Cardiac muscle cell (in vitro differentiated cells and primary cell): Measurements from ENCODE around the gene EN2. TPM values are rescaled to one million over a fixed set of nuclear protein-coding genes. Genes with fewer than 3 reads are reported as not detected.

ENCODE experiments used
- DNase-seq, 2 donors: peaks; one replicate each; pipeline versions ENCODE4 v3.0.0 to v3.0.0-alpha.2; 2010 to 2017; ENCODE audit warnings: low read depth in 1 of 2, low spot score in 1 of 2
- H3K27ac ChIP-seq: fragments of 200-600 bp; sonication (generic); 2 replicates; pipeline ENCODE4 v1.5.1; 2016
- H3K27me3 ChIP-seq: fragments of 200-600 bp; sonication (generic); 2 replicates; pipeline ENCODE4 v1.6.0; 2016; ENCODE audit warnings: control low read depth
- H3K36me3 ChIP-seq: fragments of 200-600 bp; sonication (generic); 2 replicates; pipeline ENCODE4 v1.5.1; 2016; ENCODE audit warnings: control low read depth
- H3K4me1 ChIP-seq: fragments of 200-600 bp; sonication (generic); 2 replicates; pipeline ENCODE4 v1.8.1; 2017; ENCODE audit warnings: low read depth, mild to moderate bottlenecking, mixed run types
- H3K4me3 ChIP-seq: fragments of 200-600 bp; sonication (generic); 2 replicates; pipeline ENCODE4 v1.5.1; 2016; ENCODE audit warnings: mild to moderate bottlenecking
- H3K9me3 ChIP-seq: fragments of 200-600 bp; sonication (generic); 2 replicates; pipeline ENCODE4 v1.5.1; 2017; ENCODE audit warnings: low read depth, mild to moderate bottlenecking, control low read depth
- polyA plus RNA-seq: library from polyadenylated mRNA; unstranded; fragments of >200 nt; fragmentation: Nextera tagmentation; extraction: Ambion mirVana; gene quantifications from 2 replicates; pipeline ENCODE4 v1.2.1, GENCODE V29; 2016
- total RNA-seq: library from RNA; depleted of rRNA; stranded (reverse); fragments of >200 nt; gene quantifications from 2 replicates; pipeline ENCODE4 v1.2.3, GENCODE V29; 2016
- TF ChIP-seq, protein P1 (sequence below): IDR thresholded peaks from 2 replicates; pipeline ENCODE4 v1.5.1; 2012; ENCODE audit warnings: low read depth, mild to moderate bottlenecking, low read length

EN2 gene
- total and polyA plus RNA-seq, 2 experiments from 2014 or later = not detected

DNA sequence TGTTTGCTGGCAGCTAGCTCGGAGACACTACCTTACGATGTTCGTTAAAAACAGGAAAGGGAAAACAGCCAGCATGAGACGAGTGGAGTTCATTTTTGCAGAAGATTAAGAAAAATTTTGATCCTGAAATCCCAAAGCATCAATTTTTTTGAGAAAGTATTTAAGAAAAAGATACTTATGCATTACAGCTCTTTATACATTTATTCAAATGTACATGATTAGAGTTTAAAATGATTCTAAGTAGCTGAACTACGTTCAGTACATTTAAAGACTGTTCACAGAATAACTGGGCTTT, 53.7 kb downstream of the EN2 start:
- Histone ChIP-seq H3K27me3 (peaks cover 100% of the 10 kb centered on the region), H3K4me1 (no peaks in the 10 kb centered on the region)
- TF ChIP-seq, protein P1, sequence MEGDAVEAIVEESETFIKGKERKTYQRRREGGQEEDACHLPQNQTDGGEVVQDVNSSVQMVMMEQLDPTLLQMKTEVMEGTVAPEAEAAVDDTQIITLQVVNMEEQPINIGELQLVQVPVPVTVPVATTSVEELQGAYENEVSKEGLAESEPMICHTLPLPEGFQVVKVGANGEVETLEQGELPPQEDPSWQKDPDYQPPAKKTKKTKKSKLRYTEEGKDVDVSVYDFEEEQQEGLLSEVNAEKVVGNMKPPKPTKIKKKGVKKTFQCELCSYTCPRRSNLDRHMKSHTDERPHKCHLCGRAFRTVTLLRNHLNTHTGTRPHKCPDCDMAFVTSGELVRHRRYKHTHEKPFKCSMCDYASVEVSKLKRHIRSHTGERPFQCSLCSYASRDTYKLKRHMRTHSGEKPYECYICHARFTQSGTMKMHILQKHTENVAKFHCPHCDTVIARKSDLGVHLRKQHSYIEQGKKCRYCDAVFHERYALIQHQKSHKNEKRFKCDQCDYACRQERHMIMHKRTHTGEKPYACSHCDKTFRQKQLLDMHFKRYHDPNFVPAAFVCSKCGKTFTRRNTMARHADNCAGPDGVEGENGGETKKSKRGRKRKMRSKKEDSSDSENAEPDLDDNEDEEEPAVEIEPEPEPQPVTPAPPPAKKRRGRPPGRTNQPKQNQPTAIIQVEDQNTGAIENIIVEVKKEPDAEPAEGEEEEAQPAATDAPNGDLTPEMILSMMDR = no peak

DNA sequence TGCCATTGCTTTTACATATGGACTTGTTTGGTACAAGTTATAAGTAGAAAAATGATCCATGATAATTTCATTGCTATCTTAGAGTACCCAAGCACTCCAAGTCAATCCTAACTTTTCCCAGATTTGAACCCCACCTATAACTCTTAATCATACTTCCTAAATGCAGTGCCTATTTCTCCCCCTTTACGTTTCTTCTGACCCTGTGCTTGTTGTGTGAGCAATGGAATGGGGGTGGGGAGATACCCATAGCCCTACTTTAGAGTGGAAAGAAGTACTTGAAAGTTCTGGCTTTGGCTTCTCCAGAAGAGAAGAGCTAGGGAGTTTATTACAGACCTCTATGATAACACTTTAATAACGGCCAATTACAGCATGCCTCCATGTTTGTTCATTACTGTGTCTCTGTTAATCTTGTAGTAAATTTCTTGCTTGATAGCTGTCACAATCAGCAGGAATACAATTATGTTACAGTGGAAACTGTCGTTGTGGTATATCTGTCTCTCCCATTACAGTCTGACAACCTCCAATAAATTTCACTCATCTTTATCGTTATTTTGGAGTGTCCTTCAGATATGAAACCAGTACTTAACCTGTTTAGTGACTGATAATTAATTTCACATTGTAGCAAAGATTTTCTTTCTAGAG, 54.4 kb downstream of the EN2 start:
- Histone ChIP-seq H3K9me3 (no peaks in the 10 kb centered on the region), H3K27me3 (peaks cover 100% of the 10 kb centered on the region), H3K36me3 (no peaks in the 10 kb centered on the region), H3K27ac (no peak overlapping the region), H3K4me1 (no peaks in the 10 kb centered on the region), H3K4me3 (no peak overlapping the region)
- TF ChIP-seq, protein P1 = no peak
- DNase-seq = no peak

More for the DNA sequence above, 53.7 kb downstream of the EN2 start:
- Histone ChIP-seq H3K4me3 (no peak overlapping the region), H3K27ac (no peak overlapping the region), H3K9me3 (no peaks in the 10 kb centered on the region), H3K36me3 (no peaks in the 10 kb centered on the region)
- no peak for DNase-seq

DNA sequence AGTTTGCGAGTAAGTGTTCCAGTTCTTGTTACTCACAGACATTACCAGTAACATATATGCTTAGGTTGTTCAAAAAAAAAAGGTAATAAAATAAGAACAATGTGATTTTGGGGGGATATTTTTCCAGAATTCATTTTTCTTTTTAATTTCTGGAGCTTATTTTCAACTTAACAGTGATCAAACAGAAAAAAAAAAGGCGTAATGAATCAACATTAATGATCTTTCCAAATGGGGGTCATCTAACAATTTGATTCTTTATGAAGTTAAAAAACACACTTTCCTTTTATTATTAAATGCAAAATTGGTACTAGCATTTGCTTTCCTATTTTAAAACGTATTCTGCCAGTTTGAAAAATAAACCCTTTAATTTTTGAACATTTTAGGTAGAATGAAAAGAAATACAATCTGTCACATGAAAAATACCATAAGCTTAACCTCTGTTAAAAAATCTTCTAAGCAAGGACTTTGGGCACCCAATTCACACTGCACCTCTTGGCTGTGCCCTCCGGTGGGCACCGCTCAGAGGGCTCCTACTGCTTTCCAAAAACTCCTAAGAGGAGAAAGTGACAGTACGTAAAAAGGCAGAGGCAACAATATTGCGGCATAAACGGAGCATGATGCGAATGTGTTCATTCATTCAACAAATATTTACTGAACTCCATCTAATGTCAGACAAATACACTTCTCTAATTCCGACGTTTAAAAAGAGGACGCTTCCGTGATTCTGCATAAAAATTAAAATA, 55.8 kb downstream of the EN2 start:
- TF ChIP-seq, protein P1 = no peak
- H3K27me3 ChIP-seq = peaks cover 100% of the 10 kb centered on the region

DNA sequence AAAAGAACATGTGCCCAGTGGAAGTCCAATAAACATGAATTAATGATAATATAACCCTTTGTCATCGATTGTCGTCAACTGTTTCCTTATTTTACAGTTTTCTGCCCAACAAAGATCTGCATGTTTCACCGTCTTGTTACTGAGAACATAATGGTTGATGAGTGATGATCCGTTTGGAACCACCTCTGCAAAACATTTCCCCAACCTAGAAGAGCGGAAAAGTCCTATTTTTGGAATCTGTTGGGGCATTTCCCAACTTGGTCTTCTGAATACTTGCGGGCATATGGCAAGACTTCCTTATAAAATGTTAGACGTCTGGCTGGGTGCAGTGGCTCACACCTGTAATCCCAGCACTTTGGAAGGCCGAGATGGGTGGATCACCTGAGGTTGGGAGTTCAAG, 56.4 kb downstream of the EN2 start:
- H3K27me3 ChIP-seq = peaks cover 100% of the 10 kb centered on the region
- TF ChIP-seq, protein P1 = no peak
- H3K27ac ChIP-seq = no peak overlapping the region

More for the DNA sequence above, 55.8 kb downstream of the EN2 start:
- H3K4me3 ChIP-seq = no peak overlapping the region
- DNase-seq = no peak
- H3K27ac ChIP-seq = no peak overlapping the region
- H3K4me1 ChIP-seq = no peaks in the 10 kb centered on the region
- H3K36me3 ChIP-seq = no peaks in the 10 kb centered on the region
- no peaks in the 10 kb centered on the region for H3K9me3 ChIP-seq

More for the DNA sequence above, 56.4 kb downstream of the EN2 start:
- Histone ChIP-seq H3K4me3 (no peak overlapping the region), H3K36me3 (no peaks in the 10 kb centered on the region), H3K4me1 (no peaks in the 10 kb centered on the region), H3K9me3 (no peaks in the 10 kb centered on the region)
- no peak for DNase-seq

Other genes with a start within 250 kb of the EN2 start
- gene INSIG1, start 160.3 kb upstream of the EN2 start, total RNA-seq = 76.3 and 221 TPM in 2 replicates
- gene INSIG1, start 160.3 kb upstream of the EN2 start, polyA plus RNA-seq = 37.2 and 103 TPM in 2 replicates
- 0.15 TPM in 1 of 2 replicates, not detected in the other for gene CNPY1, start 88.4 kb downstream of the EN2 start, total RNA-seq
- gene CNPY1, start 88.4 kb downstream of the EN2 start, polyA plus RNA-seq = not detected in 2 replicates
- gene RBM33, start 186.5 kb downstream of the EN2 start, total RNA-seq = 19.6 and 51.1 TPM in 2 replicates
- gene RBM33, start 186.5 kb downstream of the EN2 start, polyA plus RNA-seq = 53.5 and 76.3 TPM in 2 replicates